ENCODE results near the gene FLNB.

The FLNB gene

DNA sequence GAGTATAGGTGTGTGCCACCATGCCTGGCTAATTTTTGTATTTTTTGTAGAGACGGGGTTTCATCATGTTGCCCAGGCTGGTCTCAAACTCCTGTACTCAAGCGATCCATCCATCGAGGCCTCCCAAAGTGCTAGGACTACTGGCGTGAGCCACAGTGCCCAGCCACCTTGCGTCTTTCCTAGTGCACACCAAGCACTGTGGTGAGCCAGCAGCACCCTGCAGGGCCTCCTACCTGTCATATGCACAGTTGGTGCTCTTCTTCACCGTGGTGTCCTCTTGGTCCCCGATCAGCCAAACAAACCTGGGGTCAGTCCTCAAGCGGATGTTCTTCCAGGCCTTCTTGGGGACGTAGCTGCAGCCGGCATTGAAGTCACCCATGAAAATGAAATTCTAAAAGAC, 189.4 kb downstream of the FLNB start:
- H3K9ac ChIP-seq (ENCODE audit: low read length) = no peak overlapping the region
- H3F3A ChIP-seq (ENCODE audit: insufficient read depth, low read length) = no peaks in the 10 kb centered on the region
- H3K9me3 ChIP-seq (ENCODE audit: low read length) = peaks cover 4% of the 10 kb centered on the region; the same call in 1 of the 2 replicates
- no peak overlapping the region for H3K4me3 ChIP-seq (ENCODE audit: low read depth, low read length, poor library complexity, severe bottlenecking)
- TF ChIP-seq, protein P1, sequence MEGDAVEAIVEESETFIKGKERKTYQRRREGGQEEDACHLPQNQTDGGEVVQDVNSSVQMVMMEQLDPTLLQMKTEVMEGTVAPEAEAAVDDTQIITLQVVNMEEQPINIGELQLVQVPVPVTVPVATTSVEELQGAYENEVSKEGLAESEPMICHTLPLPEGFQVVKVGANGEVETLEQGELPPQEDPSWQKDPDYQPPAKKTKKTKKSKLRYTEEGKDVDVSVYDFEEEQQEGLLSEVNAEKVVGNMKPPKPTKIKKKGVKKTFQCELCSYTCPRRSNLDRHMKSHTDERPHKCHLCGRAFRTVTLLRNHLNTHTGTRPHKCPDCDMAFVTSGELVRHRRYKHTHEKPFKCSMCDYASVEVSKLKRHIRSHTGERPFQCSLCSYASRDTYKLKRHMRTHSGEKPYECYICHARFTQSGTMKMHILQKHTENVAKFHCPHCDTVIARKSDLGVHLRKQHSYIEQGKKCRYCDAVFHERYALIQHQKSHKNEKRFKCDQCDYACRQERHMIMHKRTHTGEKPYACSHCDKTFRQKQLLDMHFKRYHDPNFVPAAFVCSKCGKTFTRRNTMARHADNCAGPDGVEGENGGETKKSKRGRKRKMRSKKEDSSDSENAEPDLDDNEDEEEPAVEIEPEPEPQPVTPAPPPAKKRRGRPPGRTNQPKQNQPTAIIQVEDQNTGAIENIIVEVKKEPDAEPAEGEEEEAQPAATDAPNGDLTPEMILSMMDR (IDR thresholded peaks at IDR 0.05; ENCODE audit: low read length) = no peak
- no peak for TF ChIP-seq EZH2 (IDR thresholded peaks at IDR 0.05; ENCODE audit: borderline replicate concordance, low read length)
- H3K27me3 ChIP-seq (ENCODE audit: insufficient read depth, low read length) = peaks cover 7% of the 10 kb centered on the region; the same call in 1 of the 2 replicates
- H3K4me2 ChIP-seq (ENCODE audit: low read length) = no peak overlapping the region
- H3K27ac ChIP-seq (ENCODE audit: low read depth, low read length, poor library complexity, severe bottlenecking) = no peak overlapping the region
- no peaks in the 10 kb centered on the region for H4K20me1 ChIP-seq (ENCODE audit: insufficient read depth, low read length)
- no peaks in the 10 kb centered on the region; the same call in 1 of the 2 replicates for H3K36me3 ChIP-seq (ENCODE audit: insufficient read depth, low read length)
- H2AFZ ChIP-seq (ENCODE audit: low read length) = no peak overlapping the region
- H3K9me2 ChIP-seq (ENCODE audit: low read depth, low read length) = no peaks in the 10 kb centered on the region
- H3K4me1 ChIP-seq (ENCODE audit: insufficient read depth, low read length, severe bottlenecking) = no peaks in the 10 kb centered on the region
- no peaks in the 10 kb centered on the region for H3K79me2 ChIP-seq (ENCODE audit: insufficient read depth, low read length)

DNA sequence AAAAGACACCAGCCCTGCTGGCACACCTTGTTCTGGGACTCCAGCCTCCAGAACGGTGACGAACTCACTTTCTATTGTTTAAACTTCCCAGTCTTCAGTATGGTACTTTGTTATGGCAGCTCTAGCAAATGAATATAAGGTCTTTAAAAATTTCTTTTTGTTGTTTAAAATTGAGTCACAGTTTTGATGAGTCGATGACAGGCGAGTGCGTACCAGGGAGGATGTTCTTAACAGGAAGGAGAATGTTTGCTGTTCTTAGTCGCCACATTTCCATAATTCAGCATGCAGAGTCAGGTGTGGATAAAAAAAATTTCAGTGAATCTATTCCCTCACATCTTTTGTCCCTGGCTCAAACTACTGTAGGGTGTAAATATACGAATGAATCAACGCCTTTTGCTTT, 190.1 kb downstream of the FLNB start:
- TF ChIP-seq, protein P1 (IDR thresholded peaks at IDR 0.05; ENCODE audit: low read length) = no peak
- no peak for TF ChIP-seq EZH2 (IDR thresholded peaks at IDR 0.05; ENCODE audit: borderline replicate concordance, low read length)
- H3K9ac ChIP-seq (ENCODE audit: low read length) = no peak overlapping the region
- H2AFZ ChIP-seq (ENCODE audit: low read length) = no peak overlapping the region
- H3K9me2 ChIP-seq (ENCODE audit: low read depth, low read length) = no peaks in the 10 kb centered on the region
- H3F3A ChIP-seq (ENCODE audit: insufficient read depth, low read length) = no peaks in the 10 kb centered on the region
- no peak overlapping the region for H3K4me2 ChIP-seq (ENCODE audit: low read length)
- H3K27me3 ChIP-seq (ENCODE audit: insufficient read depth, low read length) = peaks cover 7% of the 10 kb centered on the region; the same call in 1 of the 2 replicates
- H3K9me3 ChIP-seq (ENCODE audit: low read length) = peaks cover 4% of the 10 kb centered on the region; the same call in 1 of the 2 replicates
- H4K20me1 ChIP-seq (ENCODE audit: insufficient read depth, low read length) = no peaks in the 10 kb centered on the region
- no peak overlapping the region for H3K27ac ChIP-seq (ENCODE audit: low read depth, low read length, poor library complexity, severe bottlenecking)
- no peak overlapping the region for H3K4me3 ChIP-seq (ENCODE audit: low read depth, low read length, poor library complexity, severe bottlenecking)
- H3K36me3 ChIP-seq (ENCODE audit: insufficient read depth, low read length) = no peaks in the 10 kb centered on the region; the same call in 1 of the 2 replicates
- H3K79me2 ChIP-seq (ENCODE audit: insufficient read depth, low read length) = no peaks in the 10 kb centered on the region
- no peaks in the 10 kb centered on the region for H3K4me1 ChIP-seq (ENCODE audit: insufficient read depth, low read length, severe bottlenecking)

DNA sequence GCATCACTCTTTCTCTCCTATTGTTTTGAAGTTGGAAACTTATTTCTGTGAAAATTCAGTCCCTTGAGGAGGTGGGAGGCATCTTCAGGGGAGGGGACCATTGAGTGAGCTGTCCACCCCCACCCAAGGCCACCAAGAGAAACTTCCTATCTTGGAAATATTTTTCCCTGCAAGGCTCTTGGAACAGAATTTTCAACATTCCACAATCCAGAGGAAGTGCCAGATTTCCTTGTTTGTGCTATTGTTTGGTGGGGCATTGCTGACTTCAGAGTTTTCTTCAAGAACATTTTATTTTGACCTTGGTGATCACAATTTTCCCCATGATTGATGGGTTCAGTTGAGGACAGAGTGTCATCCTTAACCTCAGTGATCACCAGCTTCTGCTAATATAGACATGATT, 190.6 kb downstream of the FLNB start:
- peaks cover 4% of the 10 kb centered on the region; the same call in 1 of the 2 replicates for H3K9me3 ChIP-seq (ENCODE audit: low read length)
- H3K4me2 ChIP-seq (ENCODE audit: low read length) = no peak overlapping the region
- no peaks in the 10 kb centered on the region for H3K4me1 ChIP-seq (ENCODE audit: insufficient read depth, low read length, severe bottlenecking)
- H3F3A ChIP-seq (ENCODE audit: insufficient read depth, low read length) = no peaks in the 10 kb centered on the region
- no peaks in the 10 kb centered on the region for H3K9me2 ChIP-seq (ENCODE audit: low read depth, low read length)
- H3K36me3 ChIP-seq (ENCODE audit: insufficient read depth, low read length) = no peaks in the 10 kb centered on the region; the same call in 1 of the 2 replicates
- H3K27me3 ChIP-seq (ENCODE audit: insufficient read depth, low read length) = peaks cover 7% of the 10 kb centered on the region; the same call in 1 of the 2 replicates
- no peak overlapping the region for H3K27ac ChIP-seq (ENCODE audit: low read depth, low read length, poor library complexity, severe bottlenecking)
- H3K79me2 ChIP-seq (ENCODE audit: insufficient read depth, low read length) = no peaks in the 10 kb centered on the region
- H3K4me3 ChIP-seq (ENCODE audit: low read depth, low read length, poor library complexity, severe bottlenecking) = no peak overlapping the region
- TF ChIP-seq EZH2 (IDR thresholded peaks at IDR 0.05; ENCODE audit: borderline replicate concordance, low read length) = no peak
- TF ChIP-seq, protein P1 (IDR thresholded peaks at IDR 0.05; ENCODE audit: low read length) = no peak
- H4K20me1 ChIP-seq (ENCODE audit: insufficient read depth, low read length) = no peaks in the 10 kb centered on the region
- no peak overlapping the region for H2AFZ ChIP-seq (ENCODE audit: low read length)
- no peak overlapping the region for H3K9ac ChIP-seq (ENCODE audit: low read length)
